Activated T-helper 2 cell treated with anti-CD3 and anti-CD28 coated beads, Interferon-gamma antibody, Interleukin-2, Interleukin-4, amounts not matched to agents 10 μg/mL and 5 μg/mL and 100 μg/mL, durations not matched to agents 14 hours and 24 hours and 36 hours (primary cell): ENCODE measurements around the gene SYVN1. TPM values are rescaled to one million over a fixed set of nuclear protein-coding genes. Genes with fewer than 3 reads are reported as not detected.

Experiments used
- DNase-seq: peaks from one replicate; pipeline ENCODE4 v3.0.0; 2021; ENCODE audit warnings: low spot score
- H3K27ac Mint-ChIP-seq: one replicate; pipeline ENCODE4 v1.8.0; 2021; ENCODE audit warnings: mixed read lengths
- H3K27me3 Mint-ChIP-seq: one replicate; pipeline ENCODE4 v1.8.0; 2021; ENCODE audit warnings: low read depth, mixed read lengths
- H3K36me3 Mint-ChIP-seq: one replicate; pipeline ENCODE4 v1.8.0; 2021; ENCODE audit warnings: low read depth, mixed read lengths
- H3K4me1 Mint-ChIP-seq: one replicate; pipeline ENCODE4 v1.8.0; 2021; ENCODE audit warnings: low read depth, mixed read lengths
- H3K4me3 Mint-ChIP-seq: one replicate; pipeline ENCODE4 v1.8.0; 2021; ENCODE audit warnings: low read depth, mild to moderate bottlenecking, moderate library complexity, mixed read lengths
- H3K9me3 Mint-ChIP-seq: one replicate; pipeline ENCODE4 v1.8.0; 2021; ENCODE audit warnings: mixed read lengths
- intact Hi-C: fragments of 100-400 bp; cut with micrococcal nuclease; formaldehyde crosslinking; loops from one replicate; pipeline ENCODE4 v1.15.1; 2023
- total RNA-seq: library from RNA; stranded (reverse); gene quantifications from 2 replicates; pipeline ENCODE4 v1.2.3, GENCODE V29; 2022

Gene SYVN1
- total RNA-seq, 1 donor from 2014 or later = 42.2 TPM

DNA sequence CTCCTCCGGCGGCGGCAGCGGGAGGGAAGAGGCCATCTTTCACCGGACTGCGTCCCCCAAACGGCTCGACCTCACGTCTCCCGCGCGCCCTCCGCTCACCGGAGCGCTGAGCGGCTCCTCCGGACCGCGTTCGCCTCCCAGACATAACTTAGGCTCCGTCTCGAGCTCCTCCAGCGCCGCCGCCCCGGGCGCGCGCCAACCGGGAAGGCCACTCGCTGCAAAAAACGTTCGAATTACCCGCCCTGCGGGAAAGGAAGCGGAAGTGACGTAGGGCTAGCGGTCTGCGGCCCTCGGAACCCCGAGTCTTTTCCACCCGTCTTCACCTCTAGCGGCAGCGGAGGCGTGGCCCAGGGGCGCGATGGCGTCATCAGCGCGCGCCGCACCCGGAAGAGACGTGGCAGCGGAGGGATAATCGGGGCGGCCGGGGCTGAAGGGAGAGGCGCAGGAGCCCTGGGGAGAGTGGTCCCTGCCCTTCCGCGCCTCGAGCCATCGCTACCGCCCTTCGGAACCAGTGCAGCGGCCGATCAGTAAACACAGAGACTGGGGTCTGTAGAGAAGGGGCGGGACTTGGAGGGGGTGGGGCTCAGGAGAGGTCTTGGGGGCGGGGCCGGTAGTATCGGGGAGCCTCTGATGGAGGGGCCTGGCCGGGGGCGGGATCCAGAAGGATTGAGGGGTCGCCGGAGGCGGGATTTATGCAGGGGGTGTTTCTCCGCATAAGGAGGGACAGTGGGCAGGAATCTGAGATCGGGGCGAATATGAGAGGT is 50.3 kb downstream of the SYVN1 start, which contains the start of the genes CDCA5 and ZFPL1:
Gene CDCA5 (minus strand): TSS at position 207 of the 764 bp plus-strand sequence. CDS start 62 bp downstream, at position 145.
Gene ZFPL1 (plus strand): TSS at position 389 of the 764 bp plus-strand sequence. CDS start 477 bp downstream, outside the sequence.
- H3K4me3 Mint-ChIP-seq = peak within 1 kb of the TSS; percentile 97
- peaks cover 32% of the 10 kb centered on the region for H3K4me1 Mint-ChIP-seq
- H3K27me3 Mint-ChIP-seq = no peaks in the 10 kb centered on the region
- H3K27ac Mint-ChIP-seq = peak within 1 kb of the TSS; percentile 97
- DNase-seq = peak; percentile 96
- H3K36me3 Mint-ChIP-seq = peaks cover 68% of the 10 kb centered on the region
- H3K9me3 Mint-ChIP-seq = no peaks in the 10 kb centered on the region
- intact Hi-C loops = loop anchor here (1.0 to 10.0 kb wide), 7 partner anchors 12 to 771 kb away; partner anchors contain the start of genes ARL2, CFL1, FAU and MRPL49

DNA sequence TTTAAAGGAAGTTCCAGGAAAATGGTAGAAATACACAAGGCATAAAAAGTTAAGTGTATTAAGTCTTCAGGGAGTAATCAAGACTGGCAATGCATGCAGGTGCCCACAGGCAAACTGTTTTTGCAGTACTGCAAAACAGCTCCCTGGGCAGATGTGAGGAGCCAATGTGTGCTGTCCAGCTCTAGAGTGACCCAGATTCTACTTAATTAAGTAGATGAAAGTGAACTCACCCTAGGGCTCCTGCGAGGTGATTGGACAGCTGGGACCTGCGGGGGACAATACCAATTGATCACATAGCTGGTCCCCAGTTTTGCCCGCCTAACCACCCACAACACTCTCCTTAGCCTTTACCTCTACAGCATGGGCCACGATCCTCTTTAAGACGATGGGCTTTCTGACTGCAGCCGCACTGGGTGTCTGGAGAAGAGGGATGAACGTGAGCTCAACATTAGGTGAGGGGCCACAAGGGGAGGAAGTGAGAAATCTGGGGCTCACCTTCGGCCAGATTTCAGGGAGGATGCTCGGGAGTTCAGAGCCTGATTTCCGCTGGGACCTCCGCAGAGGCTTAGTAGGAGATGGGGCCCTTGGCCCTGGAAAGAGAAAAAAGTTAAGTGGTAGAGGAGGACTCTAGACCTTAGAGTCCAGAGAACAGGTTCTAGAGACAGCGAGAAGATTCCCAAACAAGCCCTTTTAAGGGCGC is 51.0 kb downstream of the SYVN1 start:
- DNase-seq = no peak
- peak overlapping the region; percentile 97 for H3K27ac Mint-ChIP-seq
- no peaks in the 10 kb centered on the region for H3K9me3 Mint-ChIP-seq
- peak overlapping the region; percentile 97 for H3K4me3 Mint-ChIP-seq
- H3K36me3 Mint-ChIP-seq = peaks cover 68% of the 10 kb centered on the region
- intact Hi-C loops = loop anchor here (5.0 to 10.0 kb wide), 4 partner anchors 41 to 772 kb away; partner anchors contain the start of genes ARL2, CFL1, SAC3D1 and SNX15
- no peaks in the 10 kb centered on the region for H3K27me3 Mint-ChIP-seq
- peaks cover 39% of the 10 kb centered on the region for H3K4me1 Mint-ChIP-seq

DNA sequence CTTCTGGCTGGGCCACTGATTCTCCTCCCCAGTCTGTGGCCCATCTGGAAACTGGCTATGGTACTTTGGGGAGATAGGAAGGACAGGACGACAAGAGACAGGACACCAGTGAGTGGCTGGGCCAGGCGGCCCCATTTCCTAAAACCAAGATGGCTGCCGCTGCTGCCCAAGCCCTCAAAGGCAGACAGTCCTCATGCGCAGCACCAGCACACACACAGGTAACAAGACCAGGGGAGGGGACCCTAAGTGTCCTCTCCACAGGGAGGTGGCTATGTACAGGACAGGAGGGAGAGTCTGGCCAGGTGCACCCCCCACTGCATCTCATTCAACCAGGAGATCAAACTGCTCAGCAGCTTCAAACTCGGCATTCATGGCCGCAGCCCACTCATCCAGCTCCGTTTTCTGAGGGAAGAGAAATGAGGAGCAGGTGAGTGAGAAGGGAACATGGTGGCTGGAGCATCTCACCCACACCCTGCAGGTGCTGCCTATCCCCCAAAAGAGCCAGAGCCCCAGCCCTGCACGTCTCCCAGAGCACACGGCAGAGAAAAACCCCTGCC is 55.5 kb downstream of the SYVN1 start:
- peak overlapping the region; percentile 77 for H3K27ac Mint-ChIP-seq
- intact Hi-C loops = no loop called here

DNA sequence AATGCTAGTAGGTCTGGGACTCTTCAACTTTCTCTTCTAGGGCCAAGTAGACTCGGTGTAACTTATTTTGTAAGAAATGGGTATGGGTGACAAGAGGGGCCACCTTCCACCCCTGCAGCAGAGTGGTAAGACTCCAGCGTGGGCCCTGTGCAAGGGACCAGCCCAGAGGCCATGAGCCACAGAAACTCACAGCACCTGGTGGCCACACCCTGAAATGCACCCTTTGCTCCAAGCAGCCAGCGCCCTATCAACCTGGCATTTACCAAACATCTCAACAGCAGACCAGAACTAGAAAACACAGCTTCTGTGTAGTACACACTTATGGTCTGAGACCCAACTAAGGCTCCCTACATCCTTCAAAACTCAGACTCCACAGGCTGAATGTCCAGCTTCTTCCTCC is 56.2 kb downstream of the SYVN1 start:
- intact Hi-C loops = no loop called here
- H3K4me1 Mint-ChIP-seq = peaks cover 36% of the 10 kb centered on the region
- H3K36me3 Mint-ChIP-seq = peaks cover 68% of the 10 kb centered on the region
- H3K27ac Mint-ChIP-seq = peak overlapping the region; percentile 77
- no peaks in the 10 kb centered on the region for H3K9me3 Mint-ChIP-seq
- no peaks in the 10 kb centered on the region for H3K27me3 Mint-ChIP-seq
- DNase-seq = peak; percentile 63
- no peak overlapping the region for H3K4me3 Mint-ChIP-seq

More for the DNA sequence above, 55.5 kb downstream of the SYVN1 start:
- Mint-ChIP-seq H3K4me1 (peaks cover 36% of the 10 kb centered on the region), H3K36me3 (peaks cover 73% of the 10 kb centered on the region), H3K27me3 (no peaks in the 10 kb centered on the region), H3K4me3 (peak overlapping the region; percentile 1), H3K9me3 (no peaks in the 10 kb centered on the region)
- no peak for DNase-seq

DNA sequence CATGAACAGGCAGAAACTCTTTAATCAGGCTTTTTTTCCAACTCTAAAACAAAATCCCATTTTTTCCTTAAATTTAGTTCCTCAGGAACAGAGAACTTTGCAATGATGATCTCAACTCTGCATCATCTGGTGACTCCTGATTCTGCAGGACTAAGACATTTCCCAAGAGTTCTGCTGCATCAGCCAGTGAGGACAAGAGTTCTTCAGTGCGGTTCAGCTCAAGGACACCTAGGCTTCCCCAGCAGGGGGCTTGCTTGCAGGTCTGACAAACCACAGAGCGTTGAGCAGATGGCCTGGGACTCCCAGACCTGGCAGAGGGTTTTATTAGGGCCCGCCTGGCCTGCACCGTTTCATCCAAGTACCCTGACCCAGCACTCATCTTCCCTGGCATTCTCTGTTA is 56.9 kb downstream of the SYVN1 start:
- DNase-seq = no peak
- peak overlapping the region; percentile 42 for H3K27ac Mint-ChIP-seq
- peaks cover 61% of the 10 kb centered on the region for H3K36me3 Mint-ChIP-seq
- no peaks in the 10 kb centered on the region for H3K9me3 Mint-ChIP-seq
- H3K4me1 Mint-ChIP-seq = peaks cover 31% of the 10 kb centered on the region
- intact Hi-C loops = no loop called here
- H3K27me3 Mint-ChIP-seq = no peaks in the 10 kb centered on the region
- H3K4me3 Mint-ChIP-seq = no peak overlapping the region

Other genes with a start within 250 kb of the SYVN1 start
- 20.7 and 26.1 TPM in 2 replicates for gene ATG2A, start 217.3 kb downstream of the SYVN1 start, total RNA-seq
- gene PPP2R5B, start 209.8 kb downstream of the SYVN1 start, total RNA-seq = 13.6 and 16.1 TPM in 2 replicates
- not detected in 2 replicates for gene GPHA2, start 198.6 kb downstream of the SYVN1 start, total RNA-seq
- gene MAJIN, start 162.4 kb downstream of the SYVN1 start, total RNA-seq = not detected in 2 replicates
- gene BATF2, start 137.5 kb downstream of the SYVN1 start, total RNA-seq = 0.09 and 0.16 TPM in 2 replicates
- 70.0 and 77.0 TPM in 2 replicates for gene ARL2, start 120.4 kb downstream of the SYVN1 start, total RNA-seq
- 19.6 and 22.4 TPM in 2 replicates for gene SNX15, start 107.1 kb downstream of the SYVN1 start, total RNA-seq
- gene SAC3D1, start 93.3 kb downstream of the SYVN1 start, total RNA-seq = 17.0 and 18.6 TPM in 2 replicates
- 11.9 and 14.6 TPM in 2 replicates for gene NAALADL1, start 76.0 kb downstream of the SYVN1 start, total RNA-seq
- gene CDCA5, start 50.5 kb downstream of the SYVN1 start, total RNA-seq = 82.0 and 86.8 TPM in 2 replicates
- gene ZFPL1, start 50.3 kb downstream of the SYVN1 start, total RNA-seq = 34.9 and 37.2 TPM in 2 replicates
- 121 and 133 TPM in 2 replicates for gene VPS51, start 38.3 kb downstream of the SYVN1 start, total RNA-seq
- 34.4 and 36.9 TPM in 2 replicates for gene TM7SF2, start 22.6 kb downstream of the SYVN1 start, total RNA-seq
- gene ZNHIT2, start 16.8 kb downstream of the SYVN1 start, total RNA-seq = 11.3 and 12.8 TPM in 2 replicates
- gene FAU, start 12.4 kb downstream of the SYVN1 start, total RNA-seq = 1,016 and 1,034 TPM in 2 replicates
- 66.6 and 67.1 TPM in 2 replicates for gene MRPL49, start 12.2 kb downstream of the SYVN1 start, total RNA-seq
- gene SPDYC, start 35.7 kb upstream of the SYVN1 start, total RNA-seq = not detected in 2 replicates
- gene CAPN1, start 47.4 kb upstream of the SYVN1 start, total RNA-seq = 143 and 144 TPM in 2 replicates
- 74.5 and 74.6 TPM in 2 replicates for gene POLA2, start 127.4 kb upstream of the SYVN1 start, total RNA-seq
- gene CDC42EP2, start 180.3 kb upstream of the SYVN1 start, total RNA-seq = 3.4 and 5.1 TPM in 2 replicates
- gene DPF2, start 199.3 kb upstream of the SYVN1 start, total RNA-seq = 77.0 and 78.1 TPM in 2 replicates
- 1.3 and 1.6 TPM in 2 replicates for gene TIGD3, start 220.2 kb upstream of the SYVN1 start, total RNA-seq
- gene SLC25A45, start 248.1 kb upstream of the SYVN1 start, total RNA-seq = 14.6 and 16.3 TPM in 2 replicates